SK-N-SH (cell line): Measurements from ENCODE around the gene SECISBP2L. TPM values are rescaled to one million over a fixed set of nuclear protein-coding genes. Genes with fewer than 3 reads are reported as not detected.

ENCODE experiments used
- RCOR1 ChIP-seq: fragments of 150-350 bp; IDR thresholded peaks from 2 replicates; pipeline ENCODE4 v1.6.1; 2017; ENCODE audit warnings: antibody characterized with exemption, low read length
- polyA plus RNA-seq, 3 experiments: library from polyadenylated mRNA; depleted of rRNA; stranded (reverse); fragments of >200 nt; gene quantifications; 2 replicates each; pipeline ENCODE4 v1.2.3, GENCODE V29; 2012
- small RNA-seq, 7 experiments: library from RNA; depleted of rRNA; stranded (forward); fragments of <200 nt; gene quantifications; one replicate each; pipeline ENCODE3, GENCODE V24; 2012
- TF ChIP-seq, protein P1 (sequence below): IDR thresholded peaks from 2 replicates; pipeline ENCODE4 v1.6.1; 2012; ENCODE audit warnings: mild to moderate bottlenecking, low read depth, low read length, moderate library complexity

The SECISBP2L gene
- polyA plus RNA-seq, 1 of the 3 experiments (the other 2 are of a cell fraction), result 6.0 TPM

- no peak for TF ChIP-seq RCOR1
- TF ChIP-seq, protein P1, sequence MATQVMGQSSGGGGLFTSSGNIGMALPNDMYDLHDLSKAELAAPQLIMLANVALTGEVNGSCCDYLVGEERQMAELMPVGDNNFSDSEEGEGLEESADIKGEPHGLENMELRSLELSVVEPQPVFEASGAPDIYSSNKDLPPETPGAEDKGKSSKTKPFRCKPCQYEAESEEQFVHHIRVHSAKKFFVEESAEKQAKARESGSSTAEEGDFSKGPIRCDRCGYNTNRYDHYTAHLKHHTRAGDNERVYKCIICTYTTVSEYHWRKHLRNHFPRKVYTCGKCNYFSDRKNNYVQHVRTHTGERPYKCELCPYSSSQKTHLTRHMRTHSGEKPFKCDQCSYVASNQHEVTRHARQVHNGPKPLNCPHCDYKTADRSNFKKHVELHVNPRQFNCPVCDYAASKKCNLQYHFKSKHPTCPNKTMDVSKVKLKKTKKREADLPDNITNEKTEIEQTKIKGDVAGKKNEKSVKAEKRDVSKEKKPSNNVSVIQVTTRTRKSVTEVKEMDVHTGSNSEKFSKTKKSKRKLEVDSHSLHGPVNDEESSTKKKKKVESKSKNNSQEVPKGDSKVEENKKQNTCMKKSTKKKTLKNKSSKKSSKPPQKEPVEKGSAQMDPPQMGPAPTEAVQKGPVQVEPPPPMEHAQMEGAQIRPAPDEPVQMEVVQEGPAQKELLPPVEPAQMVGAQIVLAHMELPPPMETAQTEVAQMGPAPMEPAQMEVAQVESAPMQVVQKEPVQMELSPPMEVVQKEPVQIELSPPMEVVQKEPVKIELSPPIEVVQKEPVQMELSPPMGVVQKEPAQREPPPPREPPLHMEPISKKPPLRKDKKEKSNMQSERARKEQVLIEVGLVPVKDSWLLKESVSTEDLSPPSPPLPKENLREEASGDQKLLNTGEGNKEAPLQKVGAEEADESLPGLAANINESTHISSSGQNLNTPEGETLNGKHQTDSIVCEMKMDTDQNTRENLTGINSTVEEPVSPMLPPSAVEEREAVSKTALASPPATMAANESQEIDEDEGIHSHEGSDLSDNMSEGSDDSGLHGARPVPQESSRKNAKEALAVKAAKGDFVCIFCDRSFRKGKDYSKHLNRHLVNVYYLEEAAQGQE, result no peak
These were observed 106.6 kb downstream of the SECISBP2L start (continued) for GRCh38 chr15:48939648-48940047.

Small RNA genes within 50 kb of the gene (small RNA-seq; reads per million reads assigned to genes)
- 0 reads per million in 7 experiments for gene RF00019

Other genes with a start within 250 kb of the SECISBP2L start
- 0.71 and 1.4 TPM in 2 replicates for gene CEP152, start 235.4 kb downstream of the SECISBP2L start, polyA plus RNA-seq (2012; rRNA removed)
- gene EID1, start 168.3 kb downstream of the SECISBP2L start, polyA plus RNA-seq (2012; rRNA removed), result 170 and 228 TPM in 2 replicates
- gene SHC4, start 82.5 kb downstream of the SECISBP2L start, polyA plus RNA-seq (2012; rRNA removed), result 1.6 and 1.9 TPM in 2 replicates
- 21.3 and 27.7 TPM in 2 replicates for gene COPS2, start 109.2 kb upstream of the SECISBP2L start, polyA plus RNA-seq (2012; rRNA removed)
- gene GALK2, start 123.8 kb upstream of the SECISBP2L start, polyA plus RNA-seq (2012; rRNA removed), result 19.0 TPM in 2 replicates